HG03108 (cell line): ENCODE measurements around the gene GAL.

Experiments used
- ATAC-seq: cut with Tn5 transposase; IDR thresholded peaks from one replicate; pipeline ENCODE4 v1.9.1; 2021; ENCODE audit warnings: moderate library complexity; ENCODE audit not compliant: unreplicated experiment

Gene GAL

DNA sequence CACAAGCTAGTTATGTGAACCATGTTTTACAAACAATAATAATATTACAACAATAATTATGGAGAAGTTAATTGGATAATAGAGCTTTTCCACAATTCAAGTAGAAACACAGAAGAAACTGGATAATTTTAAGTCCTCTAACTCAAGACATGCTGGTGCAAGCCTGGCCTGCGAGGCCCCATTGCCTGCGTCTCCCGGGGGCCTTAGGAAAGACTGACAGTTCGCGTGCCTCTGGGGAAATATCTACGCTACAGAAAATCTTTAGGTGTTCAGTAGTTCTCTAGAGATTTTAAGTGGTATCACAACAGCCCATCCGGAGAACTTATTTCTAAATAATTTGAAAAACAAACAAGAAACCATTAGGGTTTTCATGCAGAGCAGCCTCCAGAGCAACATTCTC is 23.2 kb downstream of the GAL start:
- ATAC-seq, result no peak

DNA sequence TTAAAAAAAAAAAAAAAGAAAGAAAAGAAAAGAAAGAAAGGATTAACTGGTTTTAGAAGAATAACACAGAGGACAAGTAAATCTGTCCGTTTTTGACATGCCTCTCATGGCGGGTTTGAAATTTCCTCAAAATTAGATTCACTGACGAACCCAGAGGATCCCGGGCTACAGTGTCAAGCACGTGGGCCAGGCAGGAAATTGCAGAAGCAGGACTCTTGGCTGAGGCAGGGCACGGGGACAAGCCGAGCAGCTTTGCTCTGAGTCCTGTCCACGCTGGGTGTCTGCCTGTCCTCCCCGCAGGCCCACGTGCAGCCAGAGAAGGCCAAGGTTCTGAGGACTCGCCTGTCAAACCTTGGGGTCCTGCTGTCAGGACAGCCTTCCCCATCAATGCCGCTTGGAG is 24.7 kb downstream of the GAL start:
- ATAC-seq, result no peak

DNA sequence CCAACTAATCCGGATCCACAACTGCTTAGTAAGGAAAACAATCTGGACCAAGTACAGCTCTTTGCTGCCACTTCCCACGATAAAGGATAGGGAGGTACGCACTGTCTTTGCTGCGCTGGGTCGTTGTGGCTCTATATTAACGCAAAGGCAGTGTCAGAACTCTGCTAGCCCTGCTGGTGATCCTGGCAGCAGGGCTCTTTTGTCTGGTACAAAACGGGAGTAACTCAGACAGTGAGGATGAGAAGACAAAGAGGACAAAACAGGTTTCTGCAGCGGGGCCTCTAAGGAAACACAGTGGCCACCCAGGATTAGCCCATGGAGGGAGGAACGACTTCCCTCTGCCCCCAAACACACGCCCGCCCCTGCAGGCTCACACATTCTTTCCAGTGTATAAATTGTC is 26.1 kb downstream of the GAL start:
- ATAC-seq, result no peak

DNA sequence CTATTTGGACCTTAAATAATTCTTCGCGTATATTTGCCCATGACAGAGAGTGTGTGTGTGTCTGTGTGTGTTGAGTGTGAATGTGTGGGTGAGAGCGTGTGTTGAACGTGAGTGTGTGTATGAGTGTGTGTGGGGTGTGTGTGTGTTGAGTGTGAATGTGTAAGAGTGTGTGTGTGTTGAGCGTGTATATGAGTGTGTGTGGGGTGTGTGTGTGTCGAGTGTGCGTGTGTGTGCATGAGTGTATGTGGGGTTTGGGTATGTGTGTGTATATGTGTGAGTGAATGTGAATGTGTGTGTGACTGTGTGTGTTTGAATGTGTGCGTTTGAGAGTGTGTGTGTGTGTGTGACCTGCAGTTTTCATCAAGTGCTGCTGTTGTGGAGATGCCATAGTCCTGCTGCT is 26.8 kb downstream of the GAL start:
- ATAC-seq, result no peak

- ATAC-seq, result no peak
Observed at GRCh38 chr11:68714060-68714856, 29.9 kb downstream of the GAL start.

DNA sequence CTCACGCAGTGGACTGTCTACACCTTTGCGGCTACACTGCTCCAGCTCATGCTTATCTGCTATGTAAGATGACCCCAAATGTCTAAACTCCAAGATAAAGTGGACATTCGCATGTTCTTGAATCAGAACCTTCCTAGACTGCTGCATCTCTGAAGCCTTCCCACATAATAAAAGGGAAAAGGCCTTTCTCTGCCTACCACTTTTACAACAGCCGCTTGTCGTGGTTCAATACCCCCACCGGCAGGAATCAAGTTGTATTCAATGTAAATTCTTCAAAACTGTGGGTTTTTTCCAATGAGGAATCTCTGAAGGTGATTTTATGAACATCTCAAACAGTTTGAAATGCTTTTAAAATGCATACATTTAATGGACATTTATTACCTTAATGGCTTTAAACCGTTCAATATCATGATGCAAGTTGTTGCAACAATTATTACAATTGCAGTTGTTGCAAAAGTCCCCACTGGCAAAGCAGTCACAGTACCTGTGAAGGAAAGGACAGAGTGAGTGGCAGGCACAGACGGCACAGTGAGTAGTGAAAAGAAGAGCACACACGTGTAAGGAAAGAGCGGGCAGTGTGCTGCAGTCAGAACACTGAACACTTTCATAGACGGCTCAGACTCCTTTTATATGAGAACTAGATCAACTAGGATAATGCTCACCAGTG is 31.2 kb downstream of the GAL start:
- no peak for ATAC-seq

DNA sequence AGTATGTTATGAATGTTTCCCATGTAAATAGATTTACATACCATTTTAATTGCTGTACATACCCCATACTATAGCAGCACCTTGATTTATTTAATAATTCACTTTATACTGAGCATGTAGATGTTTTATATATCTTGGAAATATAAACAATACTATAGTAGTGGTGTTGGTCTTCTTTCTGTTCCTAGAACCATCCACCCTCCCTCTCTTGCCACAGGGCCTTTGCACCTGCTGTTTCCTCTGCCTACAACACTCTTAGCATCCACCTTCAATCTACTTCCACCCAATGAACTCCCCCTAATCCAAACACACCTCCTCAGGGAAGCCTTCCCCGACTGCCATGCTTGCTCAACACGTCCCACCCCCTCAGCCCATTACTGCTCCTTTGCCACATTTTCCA is 36.7 kb downstream of the GAL start:
- ATAC-seq, result no peak

DNA sequence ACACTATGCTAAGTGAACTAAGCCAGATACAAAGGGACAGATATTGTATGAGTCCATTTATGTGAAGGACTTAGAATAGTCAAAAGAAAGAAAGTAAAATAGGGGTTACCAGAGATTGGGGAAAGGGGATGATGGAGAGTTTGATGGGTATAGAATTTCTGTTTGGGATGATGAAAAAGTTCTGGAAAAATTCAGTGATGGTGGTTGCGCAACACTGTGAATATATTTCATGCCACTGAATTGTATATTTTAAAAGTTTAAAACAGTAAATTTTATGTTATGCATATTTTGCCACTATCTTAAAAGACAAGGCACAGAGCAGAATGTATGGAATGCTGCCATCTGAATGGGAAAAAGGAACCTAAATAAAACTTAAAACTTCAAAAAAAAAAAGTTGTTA is 37.8 kb downstream of the GAL start:
- no peak for ATAC-seq

- no peak for ATAC-seq
Observed at GRCh38 chr11:68724293-68724692, 39.9 kb downstream of the GAL start.

- ATAC-seq, result no peak
Observed at GRCh38 chr11:68727783-68728182, 43.4 kb downstream of the GAL start.

- ATAC-seq, result no peak
Observed at GRCh38 chr11:68734111-68734510, 49.8 kb downstream of the GAL start.

DNA sequence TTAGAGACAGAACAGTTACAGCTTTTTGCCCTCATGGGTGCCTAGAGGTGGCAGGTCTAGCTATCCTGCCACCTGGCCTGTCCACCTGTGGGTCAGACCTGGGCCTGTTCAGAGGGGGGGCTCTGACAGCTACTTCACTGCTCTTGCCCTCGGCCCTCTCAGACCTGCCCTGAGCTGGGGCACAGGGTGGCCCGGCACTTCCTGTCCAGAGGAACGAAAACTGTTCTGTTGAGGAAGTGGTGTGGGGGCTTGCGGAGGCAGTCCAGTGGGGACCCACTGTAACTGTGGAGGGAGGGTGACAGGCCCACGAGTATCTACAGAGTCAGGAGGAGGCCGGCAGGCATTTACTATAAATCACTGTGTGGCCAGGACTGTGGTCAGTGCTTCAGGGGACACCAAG is 50.8 kb downstream of the GAL start:
- ATAC-seq, result no peak

GRCh38 chr11:68735646-68736045 is 51.3 kb downstream of the GAL start:
- no peak for ATAC-seq
